HepG2 (cell line): ENCODE results near the gene FBN2. TPM values are rescaled to one million over a fixed set of nuclear protein-coding genes. Genes with fewer than 3 reads are reported as not detected.

Source experiments
- ATAC-seq: fragments of 200-7000 bp; cut with Tn5 transposase; 3 replicates; pipeline ENCODE4 v1.9.1; 2020; ENCODE audit warnings: mild to moderate bottlenecking, moderate library complexity
- BruUV-seq: library from RNA; stranded (reverse); fragments of 400-500 nt; replicated peaks from 2 replicates; lab custom pipeline; 2021; lab: Mats Ljungman, UMichigan
- CTCF ChIA-PET: fragments of 300-600 bp; formaldehyde crosslinking; extraction: SDS; loops from one replicate; lab custom pipeline; 2021; ENCODE audit warnings: low total read pairs, inconsistent platforms, low intra/inter-chr PET ratio; lab: Yijun Ruan, JAX
- POLR2A ChIA-PET: fragments of 350-600 bp; sonication (Branson Sonifier 250); formaldehyde crosslinking; loops from one replicate; lab custom pipeline; 2020; ENCODE audit warnings: antibody characterized with exemption, inconsistent platforms; lab: Yijun Ruan, JAX
- DNase-seq: peaks from one replicate; pipeline ENCODE4 v3.0.0-alpha.2; 2015; ENCODE audit warnings: low spot score
- FAIRE-seq: peaks from 3 replicates; lab custom pipeline; 2011; peaks lifted over from hg19 to GRCh38; lab: Jason Lieb, UNC
- H2AFZ ChIP-seq: one replicate; pipeline ENCODE4 v1.6.1; 2011; ENCODE audit warnings: low read length, inconsistent platforms
- H3K27ac ChIP-seq: fragments of 300-600 bp; 3 replicates; pipeline ENCODE4 v1.8.0; 2011; ENCODE audit warnings: mixed run types, mild to moderate bottlenecking, mixed read lengths, low read length, inconsistent platforms; ENCODE audit not compliant: insufficient read depth; ENCODE audit errors: extremely low read length
- H3K27me3 ChIP-seq, 2 experiments: fragments of 200-600 bp in 1 of 2; 2 replicates in 1 of 2; 3 replicates in 1 of 2; pipeline versions ENCODE4 v1.6.0 to v1.8.0; 2011; ENCODE audit warnings: low read length in 2 of 2, mild to moderate bottlenecking in 2 of 2, moderate library complexity in 2 of 2, inconsistent platforms in 1 of 2; ENCODE audit not compliant: insufficient read depth in 2 of 2, control insufficient read depth in 1 of 2
- H3K36me3 ChIP-seq, 2 experiments: fragments of 200-600 bp in 1 of 2; replicated peaks in 1 of 2; 2 replicates in 1 of 2; 3 replicates in 1 of 2; pipeline versions ENCODE4 v1.5.1 to v1.8.0; 2011; ENCODE audit warnings: low read length in 2 of 2, inconsistent platforms in 1 of 2; ENCODE audit not compliant: insufficient read depth in 2 of 2, control insufficient read depth in 1 of 2
- H3K4me1 ChIP-seq: 2 replicates; pipeline ENCODE4 v1.5.1; 2012; ENCODE audit warnings: low read length, inconsistent platforms; ENCODE audit not compliant: insufficient read depth
- H3K4me2 ChIP-seq: 2 replicates; pipeline ENCODE4 v1.6.0; 2011; ENCODE audit warnings: low read depth, low read length, inconsistent platforms
- H3K4me3 ChIP-seq, 3 experiments: fragments of 200-600 bp in 1 of 3; sonication (generic), shearing (Covaris generic) in 1 of 3; replicated peaks in 1 of 3; 2 replicates each; pipeline ENCODE4 v1.5.1; 2011 to 2016; ENCODE audit warnings: low read length in 3 of 3, inconsistent platforms in 2 of 3, low read depth in 2 of 3, mild to moderate bottlenecking in 2 of 3, control low read depth in 1 of 3, mixed read lengths in 1 of 3; ENCODE audit not compliant: insufficient read depth in 1 of 3
- H3K79me2 ChIP-seq: one replicate; pipeline ENCODE4 v1.6.1; 2011; ENCODE audit warnings: low read length, inconsistent platforms; ENCODE audit not compliant: insufficient read depth
- H3K9ac ChIP-seq: 2 replicates; pipeline ENCODE4 v1.6.0; 2011; ENCODE audit warnings: mild to moderate bottlenecking, low read depth, low read length, inconsistent platforms; ENCODE audit not compliant: insufficient read depth
- H3K9me3 ChIP-seq: 2 replicates; pipeline ENCODE4 v1.5.1; 2012; ENCODE audit warnings: mild to moderate bottlenecking, low read length
- H4K20me1 ChIP-seq: 2 replicates; pipeline ENCODE4 v1.6.0; 2011; ENCODE audit warnings: inconsistent platforms, mild to moderate bottlenecking, low read length, moderate library complexity; ENCODE audit not compliant: insufficient read depth
- HHEX ChIP-seq: IDR thresholded peaks from 2 replicates; pipeline ENCODE4 v1.6.1; 2016; ENCODE audit warnings: control low read depth
- HNRNPLL ChIP-seq: fragments of 200-400 bp; formaldehyde crosslinking; IDR thresholded peaks from 2 replicates; pipeline ENCODE4 v1.6.1; 2017; ENCODE audit warnings: mild to moderate bottlenecking, low read depth, low read length; ENCODE audit not compliant: poor library complexity, severe bottlenecking
- KDM3A ChIP-seq: IDR thresholded peaks from 2 replicates; pipeline ENCODE4 v1.6.1; 2018; ENCODE audit warnings: low read depth, missing compliant biosample characterization
- KMT2B ChIP-seq: IDR thresholded peaks from 2 replicates; pipeline ENCODE4 v1.6.1; 2016; ENCODE audit warnings: missing genetic modification reagents, missing compliant biosample characterization
- LCORL ChIP-seq, 2 experiments: fragments of 450-650 bp in 1 of 2; sonication (generic) in 1 of 2; formaldehyde crosslinking in 1 of 2; IDR thresholded peaks; 2 replicates each; pipeline versions ENCODE4 v1.5.0 to v1.6.1; 2017 to 2020; ENCODE audit warnings: antibody characterized with exemption in 1 of 2, missing genetic modification reagents in 1 of 2
- MYPOP ChIP-seq: sonication (generic); formaldehyde crosslinking; IDR thresholded peaks from 2 replicates; pipeline ENCODE4 v1.8.1; 2023; ENCODE audit warnings: mild to moderate bottlenecking, moderate library complexity, missing genetic modification reagents
- NR3C1 ChIP-seq: sonication (generic); formaldehyde crosslinking; IDR thresholded peaks from 2 replicates; pipeline ENCODE4 v1.4.0; 2020; ENCODE audit warnings: missing genetic modification reagents
- PAX8 ChIP-seq: sonication (generic); formaldehyde crosslinking; IDR thresholded peaks from 2 replicates; pipeline ENCODE4 v1.8.0; 2022; ENCODE audit warnings: mild to moderate bottlenecking, missing genetic modification reagents, borderline replicate concordance
- RARA ChIP-seq: IDR thresholded peaks from 2 replicates; pipeline ENCODE4 v1.6.1; 2016; ENCODE audit warnings: missing genetic modification reagents, missing compliant biosample characterization
- RXRA ChIP-seq: sonication (generic); formaldehyde crosslinking; IDR thresholded peaks from 2 replicates; pipeline ENCODE4 v1.5.1; 2020; ENCODE audit warnings: missing genetic modification reagents
- SMARCC2 ChIP-seq: fragments of 450-650 bp; IDR thresholded peaks from 2 replicates; pipeline ENCODE4 v1.6.1; 2017; ENCODE audit warnings: antibody characterized with exemption, mild to moderate bottlenecking
- SMYD3 ChIP-seq: sonication (generic); formaldehyde crosslinking; IDR thresholded peaks from 2 replicates; pipeline ENCODE4 v1.8.1; 2023; ENCODE audit warnings: mild to moderate bottlenecking, missing genetic modification reagents
- SOX5 ChIP-seq: IDR thresholded peaks from 2 replicates; pipeline ENCODE4 v1.6.1; 2016; ENCODE audit warnings: borderline replicate concordance
- TCF7 ChIP-seq: sonication (generic); IDR thresholded peaks from 2 replicates; pipeline ENCODE4 v1.6.1; 2016; ENCODE audit warnings: antibody characterized with exemption, low read depth
- ZNF121 ChIP-seq: sonication (generic); formaldehyde crosslinking; IDR thresholded peaks from 2 replicates; pipeline ENCODE4 v1.5.0; 2020; ENCODE audit warnings: mild to moderate bottlenecking, missing genetic modification reagents
- ZNF563 ChIP-seq: sonication (generic); formaldehyde crosslinking; IDR thresholded peaks from 2 replicates; pipeline ENCODE4 v1.8.0; 2022; ENCODE audit warnings: mild to moderate bottlenecking, moderate library complexity, missing genetic modification reagents
- ZNF740 ChIP-seq: sonication (generic); formaldehyde crosslinking; IDR thresholded peaks from 2 replicates; pipeline ENCODE4 v1.4.0; 2020; ENCODE audit warnings: missing genetic modification reagents
- WGBS: methylation state at CpG from one replicate; pipeline ENCODE4 v1.1.6; 2017; ENCODE audit warnings: low lambda C conversion rate; 5-methylcytosine and 5-hydroxymethylcytosine counted together
- in situ Hi-C: cut with HindIII; loops from 2 replicates; pipeline ENCODE4 v1.10.0; 2017; ENCODE audit warnings: low pct_unique_long_range_greater_than_20kb; ENCODE audit not compliant: extremely low pct_ligation_motif_present
- intact Hi-C: fragments of 100-400 bp; cut with micrococcal nuclease; formaldehyde crosslinking; loops from one replicate; pipeline ENCODE4 v1.10.0; 2022; ENCODE audit not compliant: unreplicated experiment
- polyA plus RNA-seq, 8 experiments: library from polyadenylated mRNA; depleted of rRNA in 3 of 8; stranded (reverse) in 7 of 8; unstranded in 1 of 8; fragments of >200 nt; fragmentation: Illumina TruSeq in 4 of 8; extraction: Trizol in 4 of 8; gene quantifications; 2 replicates each; pipeline versions ENCODE4 v1.2.1 to v1.2.3, GENCODE V29; 2011 to 2016; ENCODE audit warnings: low read depth in 4 of 8, missing spikeins in 1 of 8, mixed read lengths in 1 of 8; ENCODE audit not compliant: insufficient read depth in 1 of 8
- total RNA-seq, 5 experiments: library from RNA; depleted of rRNA; stranded (reverse); fragments of >200 nt; fragmentation: Illumina TruSeq; extraction: Trizol; gene quantifications; 2 replicates each; pipeline ENCODE4 v1.2.3, GENCODE V29; 2016; ENCODE audit warnings: low read depth in 1 of 5
- TF ChIP-seq, protein P1 (sequence below): sonication (generic); formaldehyde crosslinking; IDR thresholded peaks from 2 replicates; pipeline ENCODE4 v1.4.0; 2020; ENCODE audit warnings: missing genetic modification reagents

Gene FBN2
- total and polyA plus RNA-seq, 2 of the 13 experiments (the other 11 are each of a cell fraction or from before 2014, with no cell fraction given): not detected

DNA sequence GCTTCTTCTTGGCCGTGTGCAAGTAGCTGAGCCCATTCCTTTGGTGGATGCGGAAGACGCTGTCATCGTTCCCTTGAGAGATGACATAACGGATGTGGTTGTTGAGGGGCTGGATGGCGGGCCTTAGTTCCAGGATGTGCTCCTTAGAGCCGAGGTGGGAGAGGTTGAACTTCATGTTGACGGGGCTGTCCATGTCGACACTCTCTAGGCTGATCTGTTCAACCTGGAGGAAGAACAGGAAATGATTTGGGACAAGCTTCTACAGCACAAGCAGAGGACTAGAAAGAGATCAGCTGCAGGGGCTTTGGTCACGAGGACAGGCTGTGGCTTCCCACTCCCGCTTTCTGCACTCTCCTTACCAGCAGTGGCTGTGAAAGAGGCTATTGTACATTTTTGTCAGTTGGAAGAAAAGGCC, 278.4 kb downstream of the FBN2 start:
- no peak for ATAC-seq
- in situ Hi-C loops: no loop called here
- BruUV-seq: no TSS peak

More for the DNA sequence above, 278.4 kb downstream of the FBN2 start:
- ChIA-PET POLR2A (no interaction called here), CTCF (no interaction called here)
- intact Hi-C loops: no loop called here
- no peak for FAIRE-seq
- H4K20me1 ChIP-seq: no peaks in the 10 kb centered on the region
- WGBS: 32% methylated on average over 11 of the region's 11 CpGs
- no peak overlapping the region for H3K4me3 ChIP-seq
- H3K4me1 ChIP-seq: no peaks in the 10 kb centered on the region
- TF ChIP-seq, protein P1, sequence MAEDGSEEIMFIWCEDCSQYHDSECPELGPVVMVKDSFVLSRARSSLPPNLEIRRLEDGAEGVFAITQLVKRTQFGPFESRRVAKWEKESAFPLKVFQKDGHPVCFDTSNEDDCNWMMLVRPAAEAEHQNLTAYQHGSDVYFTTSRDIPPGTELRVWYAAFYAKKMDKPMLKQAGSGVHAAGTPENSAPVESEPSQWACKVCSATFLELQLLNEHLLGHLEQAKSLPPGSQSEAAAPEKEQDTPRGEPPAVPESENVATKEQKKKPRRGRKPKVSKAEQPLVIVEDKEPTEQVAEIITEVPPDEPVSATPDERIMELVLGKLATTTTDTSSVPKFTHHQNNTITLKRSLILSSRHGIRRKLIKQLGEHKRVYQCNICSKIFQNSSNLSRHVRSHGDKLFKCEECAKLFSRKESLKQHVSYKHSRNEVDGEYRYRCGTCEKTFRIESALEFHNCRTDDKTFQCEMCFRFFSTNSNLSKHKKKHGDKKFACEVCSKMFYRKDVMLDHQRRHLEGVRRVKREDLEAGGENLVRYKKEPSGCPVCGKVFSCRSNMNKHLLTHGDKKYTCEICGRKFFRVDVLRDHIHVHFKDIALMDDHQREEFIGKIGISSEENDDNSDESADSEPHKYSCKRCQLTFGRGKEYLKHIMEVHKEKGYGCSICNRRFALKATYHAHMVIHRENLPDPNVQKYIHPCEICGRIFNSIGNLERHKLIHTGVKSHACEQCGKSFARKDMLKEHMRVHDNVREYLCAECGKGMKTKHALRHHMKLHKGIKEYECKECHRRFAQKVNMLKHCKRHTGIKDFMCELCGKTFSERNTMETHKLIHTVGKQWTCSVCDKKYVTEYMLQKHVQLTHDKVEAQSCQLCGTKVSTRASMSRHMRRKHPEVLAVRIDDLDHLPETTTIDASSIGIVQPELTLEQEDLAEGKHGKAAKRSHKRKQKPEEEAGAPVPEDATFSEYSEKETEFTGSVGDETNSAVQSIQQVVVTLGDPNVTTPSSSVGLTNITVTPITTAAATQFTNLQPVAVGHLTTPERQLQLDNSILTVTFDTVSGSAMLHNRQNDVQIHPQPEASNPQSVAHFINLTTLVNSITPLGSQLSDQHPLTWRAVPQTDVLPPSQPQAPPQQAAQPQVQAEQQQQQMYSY (CRISPR knock-in tag): no peak
- TF ChIP-seq MYPOP (no peak), KMT2B (CRISPR knock-in tag) (no peak), KDM3A (CRISPR knock-in tag) (no peak), HNRNPLL (no peak), RXRA (no peak), ZNF563 (no peak), SOX5 (CRISPR knock-in tag) (no peak), HHEX (CRISPR knock-in tag) (no peak), LCORL (IDR thresholded peaks at IDR 0.05) (no peak), LCORL (CRISPR knock-in tag; IDR thresholded peaks at IDR 0.05) (no peak), TCF7 (no peak), SMARCC2 (no peak), PAX8 (CRISPR knock-in tag) (no peak), NR3C1 (no peak), ZNF740 (no peak), SMYD3 (CRISPR knock-in tag) (no peak), RARA (no peak), ZNF121 (no peak)
- H3K27ac ChIP-seq: no peak overlapping the region
- no peak overlapping the region for H3K4me2 ChIP-seq
- no peak for DNase-seq
- no peaks in the 10 kb centered on the region for H3K36me3 ChIP-seq
- H2AFZ ChIP-seq: no peak overlapping the region
- H3K79me2 ChIP-seq: no peaks in the 10 kb centered on the region
- 0 out of 2 replicates have a peak, but pooled peaks cover 2% of the 10 kb centered on the region for H3K9me3 ChIP-seq
- no peaks in the 10 kb centered on the region; a peak in 1 of 5 replicates for H3K27me3 ChIP-seq
- no peak overlapping the region for H3K9ac ChIP-seq
